Gastrocnemius medialis (tissue), 4 donors: ENCODE measurements around the gene FYTTD1. TPM values are rescaled to one million over a fixed set of nuclear protein-coding genes. Genes with fewer than 3 reads are reported as not detected.

Source experiments
- ATAC-seq, 2 donors: fragments of 150-250 bp; one replicate each; pipeline ENCODE4 v1.9.1; 2016
- DNase-seq, 2 donors: peaks; one replicate each; pipeline ENCODE4 v3.0.0-alpha.2; 2019
- H3K27ac ChIP-seq, 4 donors: fragments of 200-600 bp; sonication (generic); 1 replicate in 1 of 4; 2 replicates in 3 of 4; pipeline ENCODE4 v1.5.1; 2016 to 2018; ENCODE audit warnings: mild to moderate bottlenecking in 2 of 4, moderate library complexity in 1 of 4
- H3K27me3 ChIP-seq, 3 donors: fragments of 200-600 bp; sonication (generic) in 2 of 3; 1 replicate in 1 of 3; 2 replicates in 2 of 3; pipeline versions ENCODE4 v1.5.1 to v1.6.0; 2016 to 2019; ENCODE audit warnings: mild to moderate bottlenecking in 1 of 3, moderate library complexity in 1 of 3
- H3K36me3 ChIP-seq, 2 donors: fragments of 200-600 bp; sonication (generic) in 1 of 2; one replicate each; pipeline ENCODE4 v1.5.1; 2017 to 2018
- H3K4me1 ChIP-seq, 2 donors: fragments of 200-600 bp; sonication (generic) in 1 of 2; one replicate each; pipeline ENCODE4 v1.5.1; 2016 to 2017; ENCODE audit warnings: mild to moderate bottlenecking in 2 of 2
- H3K4me3 ChIP-seq, 4 donors: fragments of 200-600 bp; sonication (generic) in 3 of 4; 1 replicate in 1 of 4; 2 replicates in 3 of 4; pipeline ENCODE4 v1.5.1; 2016 to 2019; ENCODE audit warnings: mild to moderate bottlenecking in 2 of 4
- H3K9me3 ChIP-seq, 3 donors: fragments of 200-600 bp; sonication (generic) in 2 of 3; 1 replicate in 1 of 3; 2 replicates in 2 of 3; pipeline ENCODE4 v1.5.1; 2016 to 2019
- CTCF ChIP-seq, 5 experiments: fragments of 450-650 bp in 3 of 5; fragments of 200-600 bp in 2 of 5; sonication (generic) in 2 of 5; IDR thresholded peaks in 4 of 5; conservative IDR thresholded peaks in 1 of 5; 1 replicate in 4 of 5; 2 replicates in 1 of 5; pipeline ENCODE4 v1.5.1; 2016 to 2019; ENCODE audit warnings: antibody characterized with exemption in 5 of 5, mild to moderate bottlenecking in 3 of 5, moderate library complexity in 3 of 5
- POLR2A ChIP-seq, 2 donors: fragments of 450-650 bp; IDR thresholded peaks; one replicate each; pipeline ENCODE4 v1.6.1; 2017; ENCODE audit warnings: antibody characterized with exemption in 2 of 2, mild to moderate bottlenecking in 2 of 2, moderate library complexity in 2 of 2
- in situ Hi-C, 4 donors: fragments of 200-750 bp; cut with MboI; loops; one replicate each; pipeline versions ENCODE4 v1.15.0 to v1.8.0; 2017; ENCODE audit warnings: low sequenced_read_pairs in 4 of 4
- intact Hi-C: fragments of 100-400 bp; cut with DNase I; formaldehyde crosslinking; loops from one replicate; pipeline ENCODE4 v1.15.1; 2023; ENCODE audit warnings: low total_unique reads
- total RNA-seq, 4 donors: library from RNA; depleted of rRNA; stranded (reverse); fragments of >200 nt; gene quantifications; one replicate each; pipeline versions ENCODE4 v1.1.0 to v1.2.3, GENCODE V29; 2016

The FYTTD1 gene
- total RNA-seq, 4 donors from 2014 or later: 77.7 to 184 (median 111) TPM

GRCh38 chr3:197746801-197747237 lies 2.9 kb upstream of the FYTTD1 start:
- H3K27ac ChIP-seq: peak overlapping the region; percentile 93 to 100 (median 100)
- intact Hi-C loops (no loop called here), in situ Hi-C loops (no loop called here)
- H3K4me3 ChIP-seq: no peak overlapping the region
- TF ChIP-seq CTCF (IDR thresholded peaks at IDR 0.05 in 4 of 5, conservative IDR thresholded peaks at IDR 0.05 in 1 of 5): no peak
- TF ChIP-seq POLR2A (IDR thresholded peaks at IDR 0.05): no peak
- H3K9me3 ChIP-seq: no peaks in the 10 kb centered on the region
- ATAC-seq: no peak
- peaks cover 32 to 45% of the 10 kb centered on the region in 2 donors for H3K4me1 ChIP-seq
- H3K27me3 ChIP-seq: no peaks in the 10 kb centered on the region
- no peak for DNase-seq
- H3K36me3 ChIP-seq: no peaks in the 10 kb centered on the region

GRCh38 chr3:197748597-197749314 lies 927 bp upstream of the FYTTD1 start:
- ATAC-seq (peak; percentile 49 to 52), DNase-seq (no peak)
- intact Hi-C loops: loop anchor here (1.0 kb wide), 2 partner anchors 11 to 36 kb away; no protein-coding TSS in a partner anchor
- in situ Hi-C loops: no loop called here
- peak overlapping the region; percentile 78 to 93 (median 85) for H3K4me3 ChIP-seq
- peak overlapping the region; percentile 93 to 100 (median 100) for H3K27ac ChIP-seq
- H3K36me3 ChIP-seq: no peaks in the 10 kb centered on the region
- peaks cover 50 to 62% of the 10 kb centered on the region in 2 donors for H3K4me1 ChIP-seq
- no peak for TF ChIP-seq POLR2A (IDR thresholded peaks at IDR 0.05)
- TF ChIP-seq CTCF (IDR thresholded peaks at IDR 0.05 in 4 of 5, conservative IDR thresholded peaks at IDR 0.05 in 1 of 5): no peak
- H3K27me3 ChIP-seq: no peaks in the 10 kb centered on the region
- no peaks in the 10 kb centered on the region for H3K9me3 ChIP-seq

GRCh38 chr3:197749315-197749600 lies 425 bp upstream of the FYTTD1 start:
- Histone ChIP-seq H3K4me3 (peak overlapping the region; percentile 78 to 93 (median 85)), H3K27ac (peak overlapping the region; percentile 93 to 100 (median 100)), H3K27me3 (no peaks in the 10 kb centered on the region), H3K36me3 (no peaks in the 10 kb centered on the region), H3K4me1 (peaks cover 53 to 67% of the 10 kb centered on the region in 2 donors), H3K9me3 (no peaks in the 10 kb centered on the region)
- intact Hi-C loops (loop anchor here (1.0 kb wide), 2 partner anchors 12 to 37 kb away; no protein-coding TSS in a partner anchor), in situ Hi-C loops (no loop called here)
- peak; percentile 53 to 55 for ATAC-seq
- TF ChIP-seq POLR2A (IDR thresholded peaks at IDR 0.05) (no peak), CTCF (IDR thresholded peaks at IDR 0.05 in 4 of 5, conservative IDR thresholded peaks at IDR 0.05 in 1 of 5) (no peak)
- DNase-seq: peak; percentile 51 to 74

GRCh38 chr3:197750396-197750831 lies 731 bp downstream of the FYTTD1 start:
- TF ChIP-seq POLR2A (IDR thresholded peaks at IDR 0.05) (no peak), CTCF (IDR thresholded peaks at IDR 0.05 in 4 of 5, conservative IDR thresholded peaks at IDR 0.05 in 1 of 5) (peak in 1 of 5 experiments; percentile 14)
- Histone ChIP-seq H3K4me3 (peak overlapping the region; percentile 78 to 93 (median 85)), H3K36me3 (no peaks in the 10 kb centered on the region), H3K27ac (peak overlapping the region; percentile 93 to 100 (median 100)), H3K4me1 (peaks cover 52 to 74% of the 10 kb centered on the region in 2 donors), H3K9me3 (no peaks in the 10 kb centered on the region), H3K27me3 (no peaks in the 10 kb centered on the region)
- DNase-seq (peak; percentile 38 to 62), ATAC-seq (peak; percentile 37 to 45)
- in situ Hi-C loops: no loop called here
- intact Hi-C loops: loop anchor here (5.0 to 10.0 kb wide), 2 partner anchors 42 to 204 kb away; partner anchors contain the start of genes LRCH3 and RPL35A
